ENCODE measurements around the gene B3GALT4.

The B3GALT4 gene

GRCh38 chr6:33315793-33316602 is 39.1 kb downstream of the B3GALT4 start:
- DNase-seq = no peak

DNA sequence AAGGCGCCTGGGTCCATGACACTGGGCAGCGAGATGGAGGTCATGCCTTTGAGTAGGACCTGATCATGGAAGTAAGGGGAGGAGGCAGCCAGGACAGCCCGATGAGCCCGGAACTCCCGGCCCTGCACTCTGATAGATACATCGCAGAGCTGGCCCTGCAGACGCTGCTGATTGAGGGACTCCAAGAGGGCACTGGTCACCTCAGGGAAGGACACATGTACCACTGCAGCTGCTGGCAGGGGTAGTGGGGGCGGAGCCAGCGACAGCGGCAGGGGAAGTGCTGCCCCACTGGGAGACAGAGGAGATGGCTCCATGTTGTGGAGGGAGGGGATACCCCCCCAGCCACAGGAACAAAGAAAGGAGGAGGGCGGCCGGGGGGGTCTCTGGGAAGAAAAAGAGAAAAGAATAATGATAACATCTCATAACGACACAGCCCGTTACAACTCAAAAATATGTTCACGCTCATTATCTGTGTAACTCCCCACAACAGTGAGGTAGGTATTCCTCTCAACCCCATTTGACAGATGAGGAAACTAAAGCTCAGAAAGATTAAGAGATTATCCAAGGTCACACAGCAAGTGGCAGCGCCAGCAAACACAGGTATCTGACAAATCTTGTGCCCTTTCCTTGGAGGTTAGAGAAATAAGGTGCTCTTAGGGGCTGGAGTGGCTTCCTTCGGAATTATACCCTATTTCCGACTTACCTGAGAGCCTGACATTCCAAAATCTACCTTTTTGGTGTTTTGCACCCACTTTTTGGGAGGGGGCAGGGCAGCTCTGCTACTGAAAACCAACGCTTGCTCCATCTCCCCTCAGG is 39.9 kb downstream of the B3GALT4 start:
- DNase-seq = peak; percentile 31

DNA sequence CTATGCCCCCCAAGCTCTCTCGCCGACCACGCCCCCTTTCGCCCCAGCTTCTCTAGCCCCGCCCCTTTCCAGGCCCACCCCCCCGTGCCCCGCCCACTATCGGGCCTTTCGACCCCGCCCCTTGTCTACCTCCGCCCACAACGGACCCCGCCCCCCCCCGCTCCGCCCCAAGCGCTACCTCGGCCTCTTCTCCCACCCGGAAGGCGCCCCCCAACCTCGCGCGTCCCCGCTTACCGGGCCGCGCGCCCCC is 40.4 kb downstream of the B3GALT4 start:
- no peak for DNase-seq

- DNase-seq = peak; percentile 95
These were observed 40.9 kb downstream of the B3GALT4 start, which contains the start of gene ZBTB22 for GRCh38 chr6:33317669-33318425. ZBTB22 (minus strand) TSS chr6:33317744; CDS start chr6:33316916, 828 bp downstream.

DNA sequence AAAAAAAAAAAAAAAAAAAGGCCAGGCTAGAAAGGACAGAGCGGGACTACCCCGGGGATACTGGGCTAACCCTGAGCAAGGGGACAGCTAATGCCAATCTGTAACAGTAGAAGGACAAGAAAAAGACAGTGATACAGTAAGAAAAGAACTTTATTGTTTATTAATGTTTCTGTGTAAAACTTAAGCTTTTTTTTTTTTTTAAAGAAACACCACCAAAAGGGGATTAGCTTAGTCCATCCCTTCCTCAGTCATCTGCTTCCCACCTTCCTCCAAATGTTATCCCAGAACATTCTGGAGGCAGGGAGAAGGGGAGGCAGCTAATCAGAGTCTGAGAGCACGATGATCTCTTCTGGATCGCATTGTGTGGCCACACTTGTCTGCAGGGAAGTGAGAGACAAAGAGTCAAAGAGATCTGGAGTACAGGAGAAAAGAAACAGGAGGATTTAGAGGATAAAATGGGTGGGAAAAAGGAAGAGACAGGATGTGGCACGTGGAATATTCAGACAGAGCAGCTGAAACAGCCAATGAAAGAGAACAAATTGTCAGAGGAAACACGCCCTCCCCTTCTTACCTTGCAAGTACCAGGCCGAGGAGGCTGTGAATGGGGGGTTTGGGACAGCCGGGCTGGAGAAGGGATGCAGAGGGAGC is 41.6 kb downstream of the B3GALT4 start:
- no peak for DNase-seq

GRCh38 chr6:33319939-33320314 is 43.0 kb downstream of the B3GALT4 start:
- DNase-seq = no peak

DNA sequence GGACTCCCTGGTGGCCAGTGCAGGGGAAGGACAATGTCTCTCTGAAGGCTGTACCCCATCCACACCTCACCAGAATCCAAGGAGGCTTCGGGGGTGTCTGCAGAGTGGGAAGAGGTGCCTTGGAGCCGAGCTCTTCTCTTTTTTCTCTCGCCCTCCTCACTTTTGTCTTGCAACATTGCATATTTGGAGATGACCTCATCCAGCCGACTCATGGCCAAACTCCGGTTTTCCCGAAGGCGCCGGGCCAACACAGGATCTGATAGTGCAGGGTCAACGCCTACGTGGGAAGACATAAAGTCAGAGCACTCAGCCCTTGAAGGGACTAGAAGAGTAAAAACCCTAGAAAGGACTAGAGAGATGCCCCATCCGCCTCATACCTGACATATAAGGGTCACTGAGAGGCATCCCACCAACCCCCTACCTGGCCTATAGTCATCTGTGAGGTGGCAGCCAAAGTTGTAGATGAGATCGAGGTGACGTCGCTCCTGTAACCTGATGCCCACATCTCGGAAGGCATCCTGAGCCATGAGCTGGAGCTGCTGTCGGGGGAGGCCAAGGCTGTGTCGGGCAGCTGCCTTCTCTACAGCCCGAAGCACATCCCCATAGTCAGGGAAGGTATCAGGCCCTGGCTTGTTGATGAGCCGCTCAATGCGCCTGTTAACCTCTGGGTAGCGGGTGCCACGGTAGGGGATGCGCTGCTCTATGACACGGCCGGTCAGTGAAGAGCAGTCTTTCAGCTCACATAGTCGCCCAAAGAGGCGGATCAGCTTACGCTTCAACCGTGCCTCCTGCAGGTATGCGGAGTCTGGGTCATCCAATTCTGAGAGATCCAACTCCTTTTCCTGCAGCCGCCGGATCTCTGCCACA is 43.6 kb downstream of the B3GALT4 start:
- no peak for DNase-seq

DNA sequence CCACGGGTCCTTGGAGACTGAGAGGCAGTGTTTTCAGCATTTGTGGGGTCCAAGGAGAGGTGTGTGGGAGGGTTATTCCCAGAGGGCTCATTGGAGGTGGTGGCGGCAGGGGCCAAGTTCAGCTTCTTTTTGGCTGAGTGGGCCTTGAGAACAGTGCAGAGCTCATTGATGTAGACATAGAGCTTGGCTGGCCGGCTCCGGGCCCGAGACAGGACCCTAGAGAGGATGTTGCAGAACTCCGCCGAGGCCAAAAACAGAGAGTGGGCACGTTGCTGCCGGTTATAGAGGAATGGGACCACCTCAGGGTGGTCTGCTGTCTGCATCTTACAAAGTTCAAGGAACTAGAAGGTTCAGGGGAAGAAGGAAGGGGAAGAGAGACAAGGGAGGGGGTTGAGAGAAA is 44.3 kb downstream of the B3GALT4 start:
- no peak for DNase-seq

GRCh38 chr6:33323623-33323948 is 46.7 kb downstream of the B3GALT4 start:
- no peak for DNase-seq

DNA sequence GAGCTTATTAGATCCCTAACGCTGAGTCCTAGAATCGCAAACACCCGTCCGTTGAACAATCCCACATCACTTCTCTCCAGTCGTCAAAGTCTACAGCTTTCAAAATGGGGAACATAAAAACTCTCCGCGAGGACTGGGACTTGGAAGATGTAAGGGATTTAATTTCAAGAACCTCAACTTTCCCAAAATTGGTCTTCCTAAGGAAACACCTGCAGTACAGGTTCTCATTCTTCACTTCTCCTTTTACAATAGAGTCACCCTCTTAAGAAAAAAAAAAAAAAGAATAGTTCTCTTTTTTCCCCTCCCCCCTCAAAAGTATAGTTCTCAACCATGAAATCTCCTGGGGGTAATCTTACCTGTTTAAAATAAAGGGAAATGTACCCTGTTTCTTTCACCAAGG is 47.2 kb downstream of the B3GALT4 start:
- DNase-seq = no peak
